Osteoblast (primary cell): ENCODE data around the gene KRTAP9-2. TPM values are rescaled to one million over a fixed set of nuclear protein-coding genes. Genes with fewer than 3 reads are reported as not detected.
"Not testable (repeated sequence)": the region's sequence is repeated elsewhere in the genome, so short reads cannot be mapped to it uniquely, and the experiment has no call there.

Experiments
- DNase-seq: peaks from one replicate; pipeline ENCODE4 v3.0.0; 2011; ENCODE audit warnings: low spot score, mixed read lengths; ENCODE audit not compliant: insufficient read length; ENCODE audit errors: missing footprints
- H2AFZ ChIP-seq: 2 replicates; pipeline ENCODE4 v1.6.0; 2011; ENCODE audit warnings: mild to moderate bottlenecking, low read length
- H3K27ac ChIP-seq: 2 replicates; pipeline ENCODE4 v1.5.1; 2011; ENCODE audit warnings: mild to moderate bottlenecking, low read depth, low read length, moderate library complexity
- H3K27me3 ChIP-seq: 2 replicates; pipeline ENCODE4 v1.6.0; 2012; ENCODE audit warnings: mild to moderate bottlenecking, control low read depth, inconsistent platforms, low read length, moderate library complexity; ENCODE audit not compliant: insufficient read depth
- H3K36me3 ChIP-seq: 2 replicates; pipeline ENCODE4 v1.5.1; 2011; ENCODE audit warnings: mild to moderate bottlenecking, low read length, control low read depth, moderate library complexity; ENCODE audit not compliant: insufficient read depth
- H3K4me1 ChIP-seq: 2 replicates; pipeline ENCODE4 v1.5.1; 2011; ENCODE audit warnings: mild to moderate bottlenecking, low read length, control low read depth, moderate library complexity; ENCODE audit not compliant: insufficient read depth
- H3K4me2 ChIP-seq: 2 replicates; pipeline ENCODE4 v1.6.0; 2011; ENCODE audit warnings: mild to moderate bottlenecking, low read length; ENCODE audit not compliant: insufficient read depth
- H3K4me3 ChIP-seq: fragments of 200-600 bp; sonication (generic); 3 replicates; pipeline ENCODE4 v1.5.1; 2012; ENCODE audit warnings: mild to moderate bottlenecking, low read length, inconsistent platforms; ENCODE audit not compliant: insufficient read depth
- H3K79me2 ChIP-seq: 2 replicates; pipeline ENCODE4 v1.6.0; 2012; ENCODE audit warnings: mild to moderate bottlenecking, low read length, control low read depth, inconsistent platforms; ENCODE audit not compliant: insufficient read depth
- H3K9me3 ChIP-seq: 2 replicates; pipeline ENCODE4 v1.5.1; 2011; ENCODE audit warnings: low read depth, low read length, control low read depth
- H4K20me1 ChIP-seq: 2 replicates; pipeline ENCODE4 v1.6.0; 2012; ENCODE audit warnings: mild to moderate bottlenecking, low read length, control low read depth; ENCODE audit not compliant: insufficient read depth
- total RNA-seq: library from RNA; depleted of rRNA; stranded (reverse); fragments of >200 nt; gene quantifications from 2 replicates; pipeline ENCODE4 v1.2.3, GENCODE V29; 2012
- TF ChIP-seq, protein P1 (sequence below): IDR thresholded peaks from 2 replicates; pipeline ENCODE4 v1.5.1; 2011; ENCODE audit warnings: mild to moderate bottlenecking, low read depth, low read length, moderate library complexity; ENCODE audit errors: extremely low read depth

The KRTAP9-2 gene
- total RNA-seq, 1 donor = not detected

- H3K27me3 ChIP-seq = no peaks in the 10 kb centered on the region
- H3K36me3 ChIP-seq = no peaks in the 10 kb centered on the region
- H3K79me2 ChIP-seq = no peaks in the 10 kb centered on the region
- H3K4me1 ChIP-seq = no peaks in the 10 kb centered on the region
- DNase-seq = no peak
- no peak overlapping the region for H3K27ac ChIP-seq
- TF ChIP-seq, protein P1, sequence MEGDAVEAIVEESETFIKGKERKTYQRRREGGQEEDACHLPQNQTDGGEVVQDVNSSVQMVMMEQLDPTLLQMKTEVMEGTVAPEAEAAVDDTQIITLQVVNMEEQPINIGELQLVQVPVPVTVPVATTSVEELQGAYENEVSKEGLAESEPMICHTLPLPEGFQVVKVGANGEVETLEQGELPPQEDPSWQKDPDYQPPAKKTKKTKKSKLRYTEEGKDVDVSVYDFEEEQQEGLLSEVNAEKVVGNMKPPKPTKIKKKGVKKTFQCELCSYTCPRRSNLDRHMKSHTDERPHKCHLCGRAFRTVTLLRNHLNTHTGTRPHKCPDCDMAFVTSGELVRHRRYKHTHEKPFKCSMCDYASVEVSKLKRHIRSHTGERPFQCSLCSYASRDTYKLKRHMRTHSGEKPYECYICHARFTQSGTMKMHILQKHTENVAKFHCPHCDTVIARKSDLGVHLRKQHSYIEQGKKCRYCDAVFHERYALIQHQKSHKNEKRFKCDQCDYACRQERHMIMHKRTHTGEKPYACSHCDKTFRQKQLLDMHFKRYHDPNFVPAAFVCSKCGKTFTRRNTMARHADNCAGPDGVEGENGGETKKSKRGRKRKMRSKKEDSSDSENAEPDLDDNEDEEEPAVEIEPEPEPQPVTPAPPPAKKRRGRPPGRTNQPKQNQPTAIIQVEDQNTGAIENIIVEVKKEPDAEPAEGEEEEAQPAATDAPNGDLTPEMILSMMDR = no peak
- no peak overlapping the region for H2AFZ ChIP-seq
- H3K4me2 ChIP-seq = no peak overlapping the region
- no peaks in the 10 kb centered on the region for H3K9me3 ChIP-seq
- no peaks in the 10 kb centered on the region for H4K20me1 ChIP-seq
- no peak overlapping the region for H3K4me3 ChIP-seq
These were observed 24.8 kb downstream of the KRTAP9-2 start for GRCh38 chr17:41251261-41251660.

DNA sequence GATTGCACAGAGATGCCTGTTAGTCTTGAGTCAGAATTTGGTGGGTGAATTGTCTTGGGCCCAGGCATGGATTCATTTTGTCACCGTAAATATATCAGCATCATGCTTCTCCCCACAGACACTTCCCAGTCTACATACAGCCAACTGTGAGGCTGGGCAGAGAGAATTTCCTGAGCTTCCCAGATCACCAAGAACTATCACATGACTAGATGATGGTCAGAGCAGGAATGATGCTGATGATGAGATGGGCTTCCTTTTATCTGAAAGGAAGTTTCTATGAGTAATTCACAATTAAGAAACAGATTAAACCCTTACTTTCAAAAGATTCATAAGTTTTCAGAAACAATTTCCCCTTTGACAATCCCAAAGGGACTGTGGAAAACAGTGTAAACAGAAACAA is 28.4 kb downstream of the KRTAP9-2 start:
- Histone ChIP-seq H3K36me3 (no peaks in the 10 kb centered on the region), H3K27ac (no peak overlapping the region), H3K27me3 (no peaks in the 10 kb centered on the region), H3K4me2 (no peak overlapping the region), H3K4me1 (no peaks in the 10 kb centered on the region), H4K20me1 (no peaks in the 10 kb centered on the region), H2AFZ (no peak overlapping the region), H3K4me3 (no peak overlapping the region), H3K9me3 (no peaks in the 10 kb centered on the region), H3K79me2 (no peaks in the 10 kb centered on the region)
- TF ChIP-seq, protein P1 = no peak
- peak; percentile 22 for DNase-seq

- H3K4me1 ChIP-seq, H3K27me3 ChIP-seq, H3K4me3 ChIP-seq, H3K27ac ChIP-seq, H3K9me3 ChIP-seq, H3K4me2 ChIP-seq, H2AFZ ChIP-seq, H3K36me3 ChIP-seq, H4K20me1 ChIP-seq, H3K79me2 ChIP-seq: not testable (repeated sequence)
- peak; percentile 60 for DNase-seq
These were observed 29.2 kb downstream of the KRTAP9-2 start, which contains the start of gene KRTAP9-9 for GRCh38 chr17:41255381-41256290. TSS of gene KRTAP9-9 (plus strand) at chr17:41255384.

- Histone ChIP-seq H3K4me2 (no peak overlapping the region), H3K4me1 (no peaks in the 10 kb centered on the region)
- TF ChIP-seq, protein P1 = no peak
These were observed 29.8 kb downstream of the KRTAP9-2 start for GRCh38 chr17:41256291-41256685.

More at GRCh38 chr17:41256291-41256685, 29.8 kb downstream of the KRTAP9-2 start:
- Histone ChIP-seq H3K9me3 (no peaks in the 10 kb centered on the region), H3K27ac (no peak overlapping the region), H3K36me3 (no peaks in the 10 kb centered on the region), H3K4me3 (no peak overlapping the region), H3K27me3 (no peaks in the 10 kb centered on the region), H4K20me1 (no peaks in the 10 kb centered on the region), H3K79me2 (no peaks in the 10 kb centered on the region), H2AFZ (no peak overlapping the region)
- no peak for DNase-seq
